Pancreas (tissue), 10 donors: ENCODE measurements around the gene GUCY1A2. TPM values are rescaled to one million over a fixed set of nuclear protein-coding genes. Genes with fewer than 3 reads are reported as not detected.

ENCODE experiments used
- ATAC-seq, 4 donors: fragments of 200-7000 bp; cut with Tn5 transposase; one replicate each; pipeline versions ENCODE4 v1.8.0 to v1.9.1; 2020; ENCODE audit warnings: mild to moderate bottlenecking in 4 of 4, moderate library complexity in 4 of 4
- DNase-seq, 6 donors: peaks; one replicate each; pipeline ENCODE4 v3.0.0-alpha.2; 2020
- FAIRE-seq: peaks from 2 replicates; lab custom pipeline; 2012; peaks lifted over from hg19 to GRCh38; lab: Jason Lieb, UNC
- H3K27ac ChIP-seq, 4 donors: fragments of 200-600 bp; sonication (generic); 1 replicate in 3 of 4; 2 replicates in 1 of 4; pipeline versions ENCODE4 v1.5.0 to v1.8.0; 2020
- H3K27me3 ChIP-seq, 4 donors: fragments of 200-600 bp; one replicate each; pipeline ENCODE4 v1.8.0; 2021
- H3K36me3 ChIP-seq, 3 donors: fragments of 200-600 bp; sonication (generic) in 1 of 3; one replicate each; pipeline versions ENCODE4 v1.5.0 to v1.8.0; 2020 to 2021
- H3K4me1 ChIP-seq, 3 donors: fragments of 200-600 bp; one replicate each; pipeline ENCODE4 v1.8.0; 2021
- H3K4me3 ChIP-seq, 4 donors: fragments of 200-600 bp; sonication (generic) in 2 of 4; one replicate each; pipeline versions ENCODE4 v1.5.0 to v1.8.0; 2020 to 2021
- H3K9me3 ChIP-seq, 4 donors: fragments of 200-600 bp; one replicate each; pipeline ENCODE4 v1.8.0; 2021
- CTCF ChIP-seq, 4 donors: fragments of 200-600 bp; sonication (generic) in 3 of 4; IDR thresholded peaks; one replicate each; pipeline versions ENCODE4 v1.5.0 to v1.8.0; 2021; ENCODE audit warnings: antibody characterized with exemption in 4 of 4
- WGBS, 2 donors: extraction: QIAGEN DNeasy Blood & Tissue Kit; methylation state at CpG; one replicate each; pipeline ENCODE4 v1.1.7; 2013; 5-methylcytosine and 5-hydroxymethylcytosine counted together
- intact Hi-C, 3 donors: fragments of 100-400 bp; cut with DNase I; formaldehyde crosslinking; loops; one replicate each; pipeline versions ENCODE4 v1.11.1 to v1.14.2; 2022
- polyA plus RNA-seq, 2 donors: library from polyadenylated mRNA; stranded (reverse); fragments of 200-250 nt; gene quantifications; one replicate each; pipeline ENCODE4 v1.2.3, GENCODE V29; 2013
- total RNA-seq, 6 donors: library from RNA; stranded (reverse); fragmentation: NEBNext Ultra II Directional in 4 of 6; extraction: Animal tissue kit (Norgen Biotek cat#: 25700) in 4 of 6; gene quantifications; one replicate each; pipeline versions ENCODE4 v1.2.1 to v1.2.4, GENCODE V29; 2021 to 2023
- donor health status: healthy with polysubstance abuse.
- donor health status: DM: no; HTN: no; CAD: no; lungs with moderate emphysema.
- donor health status: DM: no; HTN: no; CAD: no.
- donor health status: control.
- donor health status: control.
- donor health status: Bipolar disorder and iron deficiency.
- donor health status: DM: yes; HTN: yes; CAD: no.
- donor health status: DM: no; HTN: no; CAD: no.
- donor health status: DM: no; HTN: no; CAD: no.
- donor health status: DM: yes; HTN: yes; CAD: no.

The GUCY1A2 gene
- total and polyA plus RNA-seq, 8 donors, result 1.1 to 14.5 (median 7.9) TPM

- no peak for FAIRE-seq
- no peak for TF ChIP-seq CTCF (IDR thresholded peaks at IDR 0.05)
- Histone ChIP-seq H3K27me3 (no peaks in the 10 kb centered on the region), H3K9me3 (no peaks in the 10 kb centered on the region), H3K27ac (no peak overlapping the region), H3K4me1 (no peaks in the 10 kb centered on the region), H3K4me3 (no peak overlapping the region), H3K36me3 (no peaks in the 10 kb centered on the region)
- ATAC-seq, result no peak
- no peak for DNase-seq
- intact Hi-C loops, result no loop called here
- 83 to 94% methylated on average over 4 of the region's 4 CpGs for WGBS, 2 donors
These were observed 284.6 kb downstream of the GUCY1A2 start for GRCh38 chr11:106733635-106734034.

- Histone ChIP-seq H3K9me3 (no peaks in the 10 kb centered on the region), H3K36me3 (no peaks in the 10 kb centered on the region), H3K27ac (no peak overlapping the region), H3K4me3 (no peak overlapping the region), H3K27me3 (no peaks in the 10 kb centered on the region), H3K4me1 (no peaks in the 10 kb centered on the region)
- ATAC-seq (no peak), DNase-seq (no peak), FAIRE-seq (no peak)
- intact Hi-C loops, result loop anchor here in 1 of 3 donors (10.0 kb wide), 1 partner anchor 306 kb away; no protein-coding TSS in a partner anchor
- no peak for TF ChIP-seq CTCF (IDR thresholded peaks at IDR 0.05)
These were observed 289.4 kb downstream of the GUCY1A2 start for GRCh38 chr11:106728859-106729258.

- intact Hi-C loops, result loop anchor here in 1 of 3 donors (10.0 kb wide), 1 partner anchor 306 kb away; no protein-coding TSS in a partner anchor
- Histone ChIP-seq H3K4me1 (no peaks in the 10 kb centered on the region), H3K27ac (no peak overlapping the region), H3K9me3 (no peaks in the 10 kb centered on the region), H3K36me3 (no peaks in the 10 kb centered on the region), H3K27me3 (no peaks in the 10 kb centered on the region), H3K4me3 (no peak overlapping the region)
- TF ChIP-seq CTCF (IDR thresholded peaks at IDR 0.05), result no peak
- whole genome bisulfite sequencing, 2 donors, result 73 to 85% methylated on average over 1 of the region's 1 CpG
- FAIRE-seq (no peak), ATAC-seq (no peak), DNase-seq (no peak)
These were observed 289.9 kb downstream of the GUCY1A2 start for GRCh38 chr11:106728379-106728778.

- Histone ChIP-seq H3K4me1 (no peaks in the 10 kb centered on the region), H3K4me3 (no peak overlapping the region), H3K27me3 (no peaks in the 10 kb centered on the region), H3K27ac (no peak overlapping the region), H3K9me3 (no peaks in the 10 kb centered on the region), H3K36me3 (no peaks in the 10 kb centered on the region)
- ATAC-seq (no peak), FAIRE-seq (no peak), DNase-seq (no peak)
- no peak for TF ChIP-seq CTCF (IDR thresholded peaks at IDR 0.05)
- intact Hi-C loops, result loop anchor here in 1 of 3 donors (10.0 kb wide), 1 partner anchor 308 kb away; no protein-coding TSS in a partner anchor
- WGBS, 2 donors, result 48 to 78% methylated on average over 1 of the region's 1 CpG
These were observed 291.0 kb downstream of the GUCY1A2 start for GRCh38 chr11:106727256-106727655.

- Histone ChIP-seq H3K4me3 (no peak overlapping the region), H3K27ac (no peak overlapping the region), H3K4me1 (no peaks in the 10 kb centered on the region), H3K9me3 (no peaks in the 10 kb centered on the region), H3K27me3 (no peaks in the 10 kb centered on the region), H3K36me3 (no peaks in the 10 kb centered on the region)
- no peak for TF ChIP-seq CTCF (IDR thresholded peaks at IDR 0.05)
- FAIRE-seq (no peak), DNase-seq (no peak), ATAC-seq (peak in 2 of 4 donors; percentile 38 to 59)
- intact Hi-C loops, result loop anchor here in 1 of 3 donors (10.0 kb wide), 1 partner anchor 310 kb away; no protein-coding TSS in a partner anchor
- 38 to 54% methylated on average over 5 of the region's 5 CpGs for WGBS, 2 donors
These were observed 293.9 kb downstream of the GUCY1A2 start for GRCh38 chr11:106724293-106724892.
